Fibroblast of upper back skin (primary cell): ENCODE data around the gene HSPA12A.

Source experiments
- DNase-seq: peaks from one replicate; pipeline ENCODE4 v3.0.0-alpha.2; 2013

Gene HSPA12A

GRCh38 chr10:116742367-116743265 lies at the start of gene HSPA12A:
HSPA12A (minus strand) TSS chr10:116742566; CDS start chr10:116742469, 97 bp downstream.
- peak; percentile 77 for DNase-seq

GRCh38 chr10:116791241-116791640 lies 48.9 kb upstream of the HSPA12A start:
- DNase-seq: no peak

GRCh38 chr10:116787893-116788665 lies 45.7 kb upstream of the HSPA12A start:
- peak; percentile 72 for DNase-seq

- no peak for DNase-seq
Measured at GRCh38 chr10:116787053-116787659, 44.8 kb upstream of the HSPA12A start.

- DNase-seq: no peak
Measured at GRCh38 chr10:116785867-116786266, 43.5 kb upstream of the HSPA12A start.

GRCh38 chr10:116785282-116785681 lies 42.9 kb upstream of the HSPA12A start:
- DNase-seq: no peak

- DNase-seq: no peak
Measured at GRCh38 chr10:116784651-116785050, 42.3 kb upstream of the HSPA12A start.

- DNase-seq: no peak
Measured at GRCh38 chr10:116784035-116784434, 41.7 kb upstream of the HSPA12A start.

GRCh38 chr10:116783011-116783655 lies 40.8 kb upstream of the HSPA12A start:
- no peak for DNase-seq

- no peak for DNase-seq
Measured at GRCh38 chr10:116781370-116781884, 39.1 kb upstream of the HSPA12A start.

GRCh38 chr10:116780691-116781205 lies 38.4 kb upstream of the HSPA12A start:
- no peak for DNase-seq

GRCh38 chr10:116779076-116779687 lies 36.8 kb upstream of the HSPA12A start:
- peak; percentile 10 for DNase-seq

GRCh38 chr10:116777006-116777405 lies 34.6 kb upstream of the HSPA12A start:
- DNase-seq: no peak

GRCh38 chr10:116775488-116776400 lies 33.4 kb upstream of the HSPA12A start:
- no peak for DNase-seq

GRCh38 chr10:116774728-116775151 lies 32.4 kb upstream of the HSPA12A start:
- DNase-seq: no peak

- DNase-seq: no peak
Measured at GRCh38 chr10:116772909-116773705, 30.7 kb upstream of the HSPA12A start.

GRCh38 chr10:116771959-116772585 lies 29.7 kb upstream of the HSPA12A start:
- DNase-seq: no peak

GRCh38 chr10:116771101-116771958 lies 29.0 kb upstream of the HSPA12A start:
- peak; percentile 90 for DNase-seq
